HepG2 (cell line): ENCODE measurements around the gene GGCT. TPM values are rescaled to one million over a fixed set of nuclear protein-coding genes. Genes with fewer than 3 reads are reported as not detected.

Source experiments
- AGO2 ChIP-seq: fragments of 200-400 bp; formaldehyde crosslinking; optimal IDR thresholded peaks from 2 replicates; pipeline ENCODE3; 2017; ENCODE audit warnings: mild to moderate bottlenecking, low read depth, low read length, moderate library complexity
- ARID2 ChIP-seq: sonication (generic); formaldehyde crosslinking; IDR thresholded peaks from 2 replicates; pipeline ENCODE4 v1.8.1; 2022; ENCODE audit warnings: mild to moderate bottlenecking, missing genetic modification reagents, borderline replicate concordance
- ARID4A ChIP-seq: sonication (generic); formaldehyde crosslinking; IDR thresholded peaks from 2 replicates; pipeline ENCODE4 v1.5.0; 2020; ENCODE audit warnings: mild to moderate bottlenecking, missing genetic modification reagents, borderline replicate concordance
- GATAD2A ChIP-seq: IDR thresholded peaks from 2 replicates; pipeline ENCODE4 v1.6.1; 2016
- KDM5B ChIP-seq: sonication (generic); formaldehyde crosslinking; IDR thresholded peaks from 2 replicates; pipeline ENCODE4 v1.4.0; 2020; ENCODE audit warnings: missing genetic modification reagents, mild to moderate bottlenecking, borderline replicate concordance
- NR2F1 ChIP-seq, 2 experiments: fragments of 450-650 bp in 1 of 2; formaldehyde crosslinking in 1 of 2; IDR thresholded peaks; 2 replicates each; pipeline versions ENCODE4 v1.5.0 to v1.6.1; 2016 to 2020; ENCODE audit warnings: mild to moderate bottlenecking in 1 of 2, missing compliant biosample characterization in 1 of 2, missing genetic modification reagents in 1 of 2, moderate library complexity in 1 of 2
- POGK ChIP-seq: sonication (generic); formaldehyde crosslinking; conservative IDR thresholded peaks from 2 replicates; pipeline ENCODE4 v1.8.0; 2022; ENCODE audit warnings: mild to moderate bottlenecking, moderate library complexity, missing genetic modification reagents
- POLR2A ChIP-seq, 2 experiments: IDR thresholded peaks; 2 replicates each; pipeline ENCODE4 v1.6.1; 2011; ENCODE audit warnings: low read depth in 2 of 2, low read length in 2 of 2, mild to moderate bottlenecking in 1 of 2, moderate library complexity in 1 of 2; ENCODE audit not compliant: insufficient read depth in 1 of 2
- SCMH1 ChIP-seq: sonication (generic); formaldehyde crosslinking; IDR thresholded peaks from 2 replicates; pipeline ENCODE4 v1.9.0; 2021; ENCODE audit warnings: missing genetic modification reagents, mild to moderate bottlenecking, borderline replicate concordance
- SP2 ChIP-seq: sonication (generic); formaldehyde crosslinking; IDR thresholded peaks from 2 replicates; pipeline ENCODE4 v1.5.1; 2020; ENCODE audit warnings: mild to moderate bottlenecking, missing genetic modification reagents
- ZNF18 ChIP-seq: sonication (generic); formaldehyde crosslinking; IDR thresholded peaks from 2 replicates; pipeline ENCODE4 v1.8.0; 2022; ENCODE audit warnings: mild to moderate bottlenecking, missing genetic modification reagents; ENCODE audit not compliant: insufficient replicate concordance
- ZNF484 ChIP-seq: sonication (generic); formaldehyde crosslinking; IDR thresholded peaks from 2 replicates; pipeline ENCODE4 v1.5.1; 2020; ENCODE audit warnings: mild to moderate bottlenecking, low read depth, missing genetic modification reagents, borderline replicate concordance
- ZNF782 ChIP-seq: sonication (generic); formaldehyde crosslinking; IDR thresholded peaks from 2 replicates; pipeline ENCODE4 v1.4.0; 2020; ENCODE audit warnings: missing genetic modification reagents, mild to moderate bottlenecking, borderline replicate concordance
- ZSCAN29 ChIP-seq: sonication (generic); formaldehyde crosslinking; conservative IDR thresholded peaks from 2 replicates; pipeline ENCODE4 v1.4.0; 2020; ENCODE audit warnings: mild to moderate bottlenecking, missing genetic modification reagents
- polyA plus RNA-seq, 8 experiments: library from polyadenylated mRNA; depleted of rRNA in 3 of 8; stranded (reverse) in 7 of 8; unstranded in 1 of 8; fragments of >200 nt; fragmentation: Illumina TruSeq in 4 of 8; extraction: Trizol in 4 of 8; gene quantifications; 2 replicates each; pipeline versions ENCODE4 v1.2.1 to v1.2.3, GENCODE V29; 2011 to 2016; ENCODE audit warnings: low read depth in 4 of 8, missing spikeins in 1 of 8, mixed read lengths in 1 of 8; ENCODE audit not compliant: insufficient read depth in 1 of 8
- total RNA-seq, 5 experiments: library from RNA; depleted of rRNA; stranded (reverse); fragments of >200 nt; fragmentation: Illumina TruSeq; extraction: Trizol; gene quantifications; 2 replicates each; pipeline ENCODE4 v1.2.3, GENCODE V29; 2016; ENCODE audit warnings: low read depth in 1 of 5
- TF ChIP-seq, protein P1 (sequence below): sonication (generic); formaldehyde crosslinking; IDR thresholded peaks from 2 replicates; pipeline ENCODE4 v1.4.0; 2020; ENCODE audit warnings: missing genetic modification reagents
- TF ChIP-seq, protein P2 (sequence below): sonication (generic); formaldehyde crosslinking; IDR thresholded peaks from 2 replicates; pipeline ENCODE4 v1.8.1; 2023; ENCODE audit warnings: mild to moderate bottlenecking, inconsistent platforms, moderate library complexity, missing genetic modification reagents, borderline replicate concordance

GGCT gene
- total and polyA plus RNA-seq, 2 of the 13 experiments (the other 11 are each of a cell fraction or from before 2014, with no cell fraction given): 19.5 to 78.3 TPM

GRCh38 chr7:30504301-30505173 is at the start of gene GGCT (continued):
- TF ChIP-seq KDM5B (CRISPR knock-in tag) (peak; percentile 50), POGK (CRISPR knock-in tag) (no peak; the same call in 1 of the 2 replicates), ZSCAN29 (0 out of 2 replicates have a peak, but pooled peaks have one; percentile 63), ZNF18 (CRISPR knock-in tag) (no peak), NR2F1 (CRISPR knock-in tag; IDR thresholded peaks at IDR 0.05) (no peak), SCMH1 (CRISPR knock-in tag) (no peak), ZNF484 (0 out of 2 replicates have a peak, but pooled peaks have one; percentile 60), AGO2 (peak; percentile 21), ARID4A (CRISPR knock-in tag) (peak; percentile 93; the same call in 1 of the 2 replicates), POLR2A (IDR thresholded peaks at IDR 0.05; ENCODE audit: insufficient read depth in 1 of 2, low read depth in 2 of 2, low read length in 2 of 2) (peak; percentile 94 to 97), ZNF782 (CRISPR knock-in tag) (0 out of 2 replicates have a peak, but pooled peaks have one; percentile 47), GATAD2A (CRISPR knock-in tag) (peak; percentile 7; the same call in 1 of the 2 replicates), SP2 (peak; percentile 95), ARID2 (CRISPR knock-in tag) (peak; percentile 83; the same call in 1 of the 2 replicates)
- TF ChIP-seq, protein P1, sequence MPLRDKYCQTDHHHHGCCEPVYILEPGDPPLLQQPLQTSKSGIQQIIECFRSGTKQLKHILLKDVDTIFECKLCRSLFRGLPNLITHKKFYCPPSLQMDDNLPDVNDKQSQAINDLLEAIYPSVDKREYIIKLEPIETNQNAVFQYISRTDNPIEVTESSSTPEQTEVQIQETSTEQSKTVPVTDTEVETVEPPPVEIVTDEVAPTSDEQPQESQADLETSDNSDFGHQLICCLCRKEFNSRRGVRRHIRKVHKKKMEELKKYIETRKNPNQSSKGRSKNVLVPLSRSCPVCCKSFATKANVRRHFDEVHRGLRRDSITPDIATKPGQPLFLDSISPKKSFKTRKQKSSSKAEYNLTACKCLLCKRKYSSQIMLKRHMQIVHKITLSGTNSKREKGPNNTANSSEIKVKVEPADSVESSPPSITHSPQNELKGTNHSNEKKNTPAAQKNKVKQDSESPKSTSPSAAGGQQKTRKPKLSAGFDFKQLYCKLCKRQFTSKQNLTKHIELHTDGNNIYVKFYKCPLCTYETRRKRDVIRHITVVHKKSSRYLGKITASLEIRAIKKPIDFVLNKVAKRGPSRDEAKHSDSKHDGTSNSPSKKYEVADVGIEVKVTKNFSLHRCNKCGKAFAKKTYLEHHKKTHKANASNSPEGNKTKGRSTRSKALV (CRISPR knock-in tag): 0 out of 2 replicates have a peak, but pooled peaks have one; percentile 67
- TF ChIP-seq, protein P2, sequence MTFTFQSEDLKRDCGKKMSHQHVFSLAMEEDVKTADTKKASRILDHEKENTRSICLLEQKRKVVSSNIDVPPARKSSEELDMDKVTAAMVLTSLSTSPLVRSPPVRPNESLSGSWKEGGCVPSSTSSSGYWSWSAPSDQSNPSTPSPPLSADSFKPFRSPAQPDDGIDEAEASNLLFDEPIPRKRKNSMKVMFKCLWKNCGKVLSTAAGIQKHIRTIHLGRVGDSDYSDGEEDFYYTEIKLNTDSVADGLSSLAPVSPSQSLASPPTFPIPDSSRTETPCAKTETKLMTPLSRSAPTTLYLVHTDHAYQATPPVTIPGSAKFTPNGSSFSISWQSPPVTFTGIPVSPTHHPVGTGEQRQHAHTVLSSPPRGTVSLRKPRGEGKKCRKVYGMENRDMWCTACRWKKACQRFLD (CRISPR knock-in tag): peak; percentile 81; the same call in 1 of the 2 replicates
